ENCODE results near the gene GNA12. TPM values are rescaled to one million over a fixed set of nuclear protein-coding genes. Genes with fewer than 3 reads are reported as not detected.
A peak's percentile ranks its signal among the peaks of the same experiment; 100 is the strongest.
"Not testable (repeated sequence)": the region's sequence is repeated elsewhere in the genome, so short reads cannot be mapped to it uniquely, and the experiment has no call there.

GNA12 gene
- total and polyA plus RNA-seq, 9 of the 15 experiments (the other 6 are each of a cell fraction or from before 2014, with no cell fraction given), result 0.65 to 32.7 (median 9.6) TPM

- H3K4me2 ChIP-seq (ENCODE audit: insufficient read depth, low read length); H3K9me1 ChIP-seq (ENCODE audit: control insufficient read depth, insufficient read depth, low read length); H3K27ac ChIP-seq (ENCODE audit: extremely low read depth, low read depth, low read length); H4K20me1 ChIP-seq (replicated peaks; ENCODE audit: control insufficient read depth, insufficient read depth, low read length); H3K36me3 ChIP-seq (ENCODE audit: control insufficient read depth, insufficient read depth, low read length); ATAC-seq; BruUV-seq (replicated peaks); in situ Hi-C loops (cut with MboI); H3K79me2 ChIP-seq (ENCODE audit: control insufficient read depth, insufficient read depth, low read length); H3K9me3 ChIP-seq (replicated peaks; ENCODE audit: control insufficient read depth, insufficient read depth, low read depth, low read length); DNase-seq (ENCODE audit: extremely low read depth in 1 of 4, low spot score in 3 of 4); CTCF ChIA-PET (ENCODE audit: low intra/inter-chr PET ratio); H3K9ac ChIP-seq (ENCODE audit: insufficient read depth in 1 of 2, low read depth in 2 of 2, low read length in 2 of 2); intact Hi-C loops (cut with micrococcal nuclease); H3K4me1 ChIP-seq (replicated peaks in 1 of 2; ENCODE audit: control insufficient read depth in 2 of 2, insufficient read depth in 2 of 2, low read length in 2 of 2); H3K4me3 ChIP-seq; TF ChIP-seq NR2C2 (CRISPR knock-in tag; IDR thresholded peaks at IDR 0.05); JUN (CRISPR knock-in tag; IDR thresholded peaks at IDR 0.05; ENCODE audit: borderline replicate concordance); CEBPG (CRISPR knock-in tag; IDR thresholded peaks at IDR 0.05): not testable (repeated sequence)
- peaks cover 21 to 42% of the 10 kb centered on the region in 2 experiments for H3K27me3 ChIP-seq (ENCODE audit: control insufficient read depth in 2 of 2, insufficient read depth in 2 of 2, low read length in 2 of 2)
- TF ChIP-seq, protein P1, sequence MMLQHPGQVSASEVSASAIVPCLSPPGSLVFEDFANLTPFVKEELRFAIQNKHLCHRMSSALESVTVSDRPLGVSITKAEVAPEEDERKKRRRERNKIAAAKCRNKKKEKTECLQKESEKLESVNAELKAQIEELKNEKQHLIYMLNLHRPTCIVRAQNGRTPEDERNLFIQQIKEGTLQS (IDR thresholded peaks at IDR 0.05), result peak; percentile 53; the same call in 1 of the 2 replicates
- TF ChIP-seq, protein P1 (CRISPR knock-in tag; conservative IDR thresholded peaks at IDR 0.05), result not testable (repeated sequence)
- peak; percentile 60; the same call in 1 of the 2 replicates for TF ChIP-seq NR2C2 (tag; IDR thresholded peaks at IDR 0.05)
- TF ChIP-seq ZNF584 (CRISPR knock-in tag; IDR thresholded peaks at IDR 0.05; ENCODE audit: low read depth), result peak; percentile 46; the same call in 1 of the 2 replicates
- TF ChIP-seq ZNF175 (CRISPR knock-in tag; IDR thresholded peaks at IDR 0.05; ENCODE audit: low read depth), result peak; percentile 52
- TF ChIP-seq NRF1 (conservative IDR thresholded peaks at IDR 0.05 in 1 of 2, IDR thresholded peaks at IDR 0.05 in 1 of 2), result peak in 1 of 2 experiments; percentile 38; a peak in 1 of 4 replicates
- TF ChIP-seq C11orf30 (IDR thresholded peaks at IDR 0.05; ENCODE audit: low read depth), result 0 out of 2 replicates have a peak, but pooled peaks have one; percentile 2
- 0 out of 2 replicates have a peak, but pooled peaks have one; percentile 3 for TF ChIP-seq JUN (IDR thresholded peaks at IDR 0.05; ENCODE audit: borderline replicate concordance, low read depth, low read length)
- peak; percentile 62 for TF ChIP-seq RBFOX2 (IDR thresholded peaks at IDR 0.05; ENCODE audit: low read depth, low read length)
- TF ChIP-seq CEBPG (tag; conservative IDR thresholded peaks at IDR 0.05 in 1 of 2, IDR thresholded peaks at IDR 0.05 in 1 of 2), result peak in 1 of 2 experiments; percentile 72; a peak in 2 of 4 replicates
- WGBS (ENCODE audit: insufficient coverage, low coverage, missing lambda C conversion rate), result 46% methylated on average over 8 of the region's 8 CpGs
- peak; percentile 81 for FAIRE-seq
- H2AFZ ChIP-seq (ENCODE audit: low read depth, low read length), result peak overlapping the region; percentile 45; the same call in 1 of the 2 replicates
- POLR2A ChIA-PET, result interaction anchor here (0.7 to 1.2 kb wide), 2 partner anchors 16 to 21 kb away, joined by 3 to 6 read pairs; no protein-coding TSS in a partner anchor
Observed at GRCh38 chr7:2694122-2694436, 150.0 kb downstream of the GNA12 start.

Data from K562 (cell line).